CD1c-positive myeloid dendritic cell (primary cell): ENCODE results near the gene IRF2BP2.

Experiments used
- DNase-seq: peaks from one replicate; pipeline ENCODE4 v3.0.0-alpha.2; 2016; ENCODE audit errors: extremely low spot score

Gene IRF2BP2

GRCh38 chr1:234556245-234556943 is 53.6 kb downstream of the IRF2BP2 start:
- no peak for DNase-seq

GRCh38 chr1:234555390-234556024 is 54.5 kb downstream of the IRF2BP2 start:
- DNase-seq = no peak

- DNase-seq = no peak
Measured at GRCh38 chr1:234554698-234555311, 55.2 kb downstream of the IRF2BP2 start.
